Measurements from ENCODE around the gene TXNRD2. TPM values are rescaled to one million over a fixed set of nuclear protein-coding genes. Genes with fewer than 3 reads are reported as not detected.

The TXNRD2 gene
- total RNA-seq, 1 experiment from 2014 or later, result 23.0 TPM

GRCh38 chr22:19984201-19984753 lies 42.7 kb upstream of the TXNRD2 start:
- ATAC-seq (peak; percentile 65), DNase-seq (peak; percentile 62)
- Histone ChIP-seq H3K4me3 (ENCODE audit: low read length) (no peak overlapping the region), H3K36me3 (ENCODE audit: low read depth, low read length) (no peaks in the 10 kb centered on the region), H4K20me1 (ENCODE audit: low read length) (no peaks in the 10 kb centered on the region), H3K9me2 (replicated peaks; ENCODE audit: low read length) (no peaks in the 10 kb centered on the region), H3K4me2 (ENCODE audit: low read length) (no peak overlapping the region), H3F3A (ENCODE audit: low read length, unreplicated experiment) (no peaks in the 10 kb centered on the region), H3K79me2 (ENCODE audit: low read length) (no peaks in the 10 kb centered on the region), H2AFZ (ENCODE audit: low read length) (no peak overlapping the region), H3K9me3 (ENCODE audit: low read length) (no peaks in the 10 kb centered on the region), H3K27ac (ENCODE audit: low read length) (no peak overlapping the region), H3K4me1 (ENCODE audit: insufficient read depth, low read length) (peaks cover 18% of the 10 kb centered on the region), H3K27me3 (ENCODE audit: low read length) (no peaks in the 10 kb centered on the region), H3K9ac (ENCODE audit: low read length) (no peak overlapping the region)
- no TSS peak for BruUV-seq (replicated peaks)
- no peak for TF ChIP-seq CTCF (conservative IDR thresholded peaks at IDR 0.05; ENCODE audit: low read depth, low read length)
- no peak for TF ChIP-seq EZH2 (IDR thresholded peaks at IDR 0.05; ENCODE audit: low read length, unreplicated experiment)
- TF ChIP-seq EZH2phosphoT487 (IDR thresholded peaks at IDR 0.05; ENCODE audit: borderline replicate concordance, low read length), result no peak
- intact Hi-C loops (cut with micrococcal nuclease), result no loop called here
- POLR2A ChIA-PET (ENCODE audit: unreplicated experiment), result interaction anchor here (0.5 kb wide), 2 partner anchors 22 to 37 kb away, joined by 3 to 7 read pairs; no protein-coding TSS in a partner anchor
- CTCF ChIA-PET, result no interaction called here

DNA sequence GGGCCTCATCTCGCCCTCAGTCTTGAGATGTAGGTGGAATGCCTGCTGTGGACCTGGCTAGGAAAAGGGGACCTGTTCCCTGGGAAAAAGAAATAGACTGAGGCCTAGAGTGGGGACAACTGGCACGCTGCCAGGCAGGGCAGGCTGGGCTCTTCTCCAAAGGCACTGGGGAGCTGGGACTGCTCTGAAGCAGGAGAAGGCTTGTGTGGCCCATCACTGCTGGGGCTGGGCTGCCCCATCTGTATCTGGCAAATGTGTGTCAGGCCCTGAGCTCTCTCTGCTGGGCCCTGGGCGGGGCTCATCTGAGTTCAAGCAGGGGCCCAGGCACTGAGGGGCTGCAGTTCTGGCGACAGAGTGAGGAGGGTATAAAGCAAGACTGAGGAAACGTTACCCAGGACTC lies 42.1 kb upstream of the TXNRD2 start:
- Histone ChIP-seq H3K9me2 (replicated peaks; ENCODE audit: low read length) (no peaks in the 10 kb centered on the region), H4K20me1 (ENCODE audit: low read length) (no peaks in the 10 kb centered on the region), H3K9ac (ENCODE audit: low read length) (no peak overlapping the region), H3K9me3 (ENCODE audit: low read length) (no peaks in the 10 kb centered on the region), H3K79me2 (ENCODE audit: low read length) (no peaks in the 10 kb centered on the region), H3K27me3 (ENCODE audit: low read length) (no peaks in the 10 kb centered on the region), H3F3A (ENCODE audit: low read length, unreplicated experiment) (no peaks in the 10 kb centered on the region), H3K4me2 (ENCODE audit: low read length) (no peak overlapping the region), H3K36me3 (ENCODE audit: low read depth, low read length) (no peaks in the 10 kb centered on the region), H2AFZ (ENCODE audit: low read length) (no peak overlapping the region), H3K27ac (ENCODE audit: low read length) (no peak overlapping the region), H3K4me1 (ENCODE audit: insufficient read depth, low read length) (peaks cover 18% of the 10 kb centered on the region), H3K4me3 (ENCODE audit: low read length) (no peak overlapping the region)
- POLR2A ChIA-PET (ENCODE audit: unreplicated experiment), result interaction anchor here (0.5 kb wide), 2 partner anchors 21 to 38 kb away, joined by 3 to 7 read pairs; no protein-coding TSS in a partner anchor
- no peak for TF ChIP-seq EZH2phosphoT487 (IDR thresholded peaks at IDR 0.05; ENCODE audit: borderline replicate concordance, low read length)
- TF ChIP-seq CTCF (conservative IDR thresholded peaks at IDR 0.05; ENCODE audit: low read depth, low read length), result no peak
- TF ChIP-seq EZH2 (IDR thresholded peaks at IDR 0.05; ENCODE audit: low read length, unreplicated experiment), result no peak
- ATAC-seq, result no peak
- DNase-seq, result no peak
- no TSS peak for BruUV-seq (replicated peaks)
- intact Hi-C loops (cut with micrococcal nuclease), result no loop called here
- CTCF ChIA-PET, result no interaction called here

DNA sequence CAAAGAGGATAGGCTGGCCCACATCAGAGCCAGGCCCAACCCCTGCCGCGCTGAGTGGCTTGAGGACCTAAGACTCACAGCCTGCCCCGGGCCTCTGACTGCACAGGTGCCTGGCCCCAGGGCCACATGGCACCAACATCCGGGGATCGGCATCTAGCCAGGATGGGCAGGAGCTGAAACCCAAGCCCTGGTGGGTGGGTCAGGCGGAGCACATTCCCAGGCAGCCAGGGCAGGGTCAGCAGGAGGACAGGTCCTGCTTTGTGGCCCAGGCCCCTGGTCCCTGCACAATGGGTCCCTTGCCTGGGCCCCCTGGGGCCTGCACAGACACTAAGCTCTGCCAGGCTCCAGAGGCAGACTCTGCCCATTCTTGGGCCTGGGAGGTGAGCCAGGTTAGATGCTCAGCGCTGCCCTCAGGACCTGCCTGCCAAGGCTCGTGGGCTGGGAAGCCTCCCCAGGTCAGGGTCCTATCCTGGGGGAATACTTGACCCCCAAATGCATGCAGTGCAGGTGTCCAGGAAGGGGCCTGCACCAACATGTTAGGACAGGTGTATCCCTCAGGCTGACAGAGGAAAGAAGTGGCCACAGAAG lies 41.5 kb upstream of the TXNRD2 start:
- Histone ChIP-seq H3K9me3 (ENCODE audit: low read length) (no peaks in the 10 kb centered on the region), H3K9ac (ENCODE audit: low read length) (no peak overlapping the region), H2AFZ (ENCODE audit: low read length) (no peak overlapping the region), H3K4me3 (ENCODE audit: low read length) (no peak overlapping the region), H3K4me1 (ENCODE audit: insufficient read depth, low read length) (peaks cover 18% of the 10 kb centered on the region), H3K27me3 (ENCODE audit: low read length) (no peaks in the 10 kb centered on the region), H3F3A (ENCODE audit: low read length, unreplicated experiment) (no peaks in the 10 kb centered on the region), H3K9me2 (replicated peaks; ENCODE audit: low read length) (no peaks in the 10 kb centered on the region), H4K20me1 (ENCODE audit: low read length) (no peaks in the 10 kb centered on the region), H3K36me3 (ENCODE audit: low read depth, low read length) (no peaks in the 10 kb centered on the region), H3K27ac (ENCODE audit: low read length) (no peak overlapping the region), H3K79me2 (ENCODE audit: low read length) (no peaks in the 10 kb centered on the region), H3K4me2 (ENCODE audit: low read length) (no peak overlapping the region)
- TF ChIP-seq CTCF (conservative IDR thresholded peaks at IDR 0.05; ENCODE audit: low read depth, low read length), result no peak
- TF ChIP-seq EZH2phosphoT487 (IDR thresholded peaks at IDR 0.05; ENCODE audit: borderline replicate concordance, low read length), result no peak
- TF ChIP-seq EZH2 (IDR thresholded peaks at IDR 0.05; ENCODE audit: low read length, unreplicated experiment), result no peak
- intact Hi-C loops (cut with micrococcal nuclease), result no loop called here
- ATAC-seq, result no peak
- ChIA-PET POLR2A (ENCODE audit: unreplicated experiment) (no interaction called here), CTCF (no interaction called here)
- DNase-seq, result no peak
- BruUV-seq (replicated peaks), result no TSS peak

All from PC-3 (cell line).